ENCODE results near the gene SOSTDC1. TPM values are rescaled to one million over a fixed set of nuclear protein-coding genes. Genes with fewer than 3 reads are reported as not detected.

Gene SOSTDC1
- total RNA-seq, 2 experiments from 2014 or later = not detected

- BruUV-seq (replicated peaks) = no TSS peak
- Histone ChIP-seq H3K4me2 (ENCODE audit: low read length) (no peak overlapping the region), H3K9me2 (ENCODE audit: insufficient read depth, low read length) (no peaks in the 10 kb centered on the region), H3K4me3 (ENCODE audit: low read depth, low read length, poor library complexity, severe bottlenecking) (no peak overlapping the region), H3K79me2 (ENCODE audit: insufficient read depth, low read depth, low read length) (no peaks in the 10 kb centered on the region), H4K20me1 (ENCODE audit: insufficient read depth, low read length) (no peaks in the 10 kb centered on the region), H2AFZ (ENCODE audit: low read length) (no peak overlapping the region), H3K4me1 (ENCODE audit: insufficient read depth, low read length, poor library complexity, severe bottlenecking) (no peaks in the 10 kb centered on the region), H3K36me3 (ENCODE audit: insufficient read depth, low read length) (no peaks in the 10 kb centered on the region), H3K9me3 (ENCODE audit: low read length) (no peaks in the 10 kb centered on the region), H3K27ac (ENCODE audit: low read depth, low read length, poor library complexity, severe bottlenecking) (no peak overlapping the region)
- ChIA-PET POLR2A (no interaction called here), CTCF (ENCODE audit: unreplicated experiment) (no interaction called here)
- intact Hi-C loops (cut with micrococcal nuclease; ENCODE audit: unreplicated experiment) = no loop called here
- TF ChIP-seq CTCF (conservative IDR thresholded peaks at IDR 0.05; ENCODE audit: low read length) (no peak), EZH2phosphoT487 (IDR thresholded peaks at IDR 0.05; ENCODE audit: borderline replicate concordance, low read depth, low read length) (no peak)
- DNase-seq (ENCODE audit: low spot score) = no peak
Measured at GRCh38 chr7:16419126-16419525, 46.4 kb downstream of the SOSTDC1 start.

DNA sequence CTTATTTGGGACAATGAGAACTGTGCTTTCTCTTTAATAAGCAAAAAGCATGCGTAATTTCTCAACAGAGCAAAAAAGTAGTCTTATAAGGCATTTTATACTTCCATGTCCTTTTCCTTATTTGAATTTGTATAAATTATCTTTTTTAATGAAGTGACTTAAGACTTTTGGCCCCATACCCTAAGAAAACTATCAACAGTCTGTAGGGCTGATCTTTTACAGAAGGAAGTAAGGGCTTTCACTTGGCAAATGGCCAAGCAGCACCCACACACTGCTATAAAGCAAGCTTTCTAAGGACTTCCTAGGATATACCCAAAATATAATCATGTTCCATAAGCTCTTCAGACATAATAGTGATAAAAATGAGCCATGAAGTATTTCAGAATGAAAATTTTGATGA is 47.6 kb downstream of the SOSTDC1 start:
- Histone ChIP-seq H3K36me3 (ENCODE audit: insufficient read depth, low read length) (no peaks in the 10 kb centered on the region), H3K27ac (ENCODE audit: low read depth, low read length, poor library complexity, severe bottlenecking) (no peak overlapping the region), H3K4me1 (ENCODE audit: insufficient read depth, low read length, poor library complexity, severe bottlenecking) (no peaks in the 10 kb centered on the region), H3K9me3 (ENCODE audit: low read length) (no peaks in the 10 kb centered on the region), H3K4me2 (ENCODE audit: low read length) (no peak overlapping the region), H3K9me2 (ENCODE audit: insufficient read depth, low read length) (no peaks in the 10 kb centered on the region), H2AFZ (ENCODE audit: low read length) (no peak overlapping the region), H4K20me1 (ENCODE audit: insufficient read depth, low read length) (no peaks in the 10 kb centered on the region), H3K4me3 (ENCODE audit: low read depth, low read length, poor library complexity, severe bottlenecking) (no peak overlapping the region), H3K79me2 (ENCODE audit: insufficient read depth, low read depth, low read length) (no peaks in the 10 kb centered on the region)
- intact Hi-C loops (cut with micrococcal nuclease; ENCODE audit: unreplicated experiment) = no loop called here
- CTCF ChIA-PET (ENCODE audit: unreplicated experiment) = no interaction called here
- no peak for TF ChIP-seq EZH2phosphoT487 (IDR thresholded peaks at IDR 0.05; ENCODE audit: borderline replicate concordance, low read depth, low read length)
- no peak for TF ChIP-seq CTCF (conservative IDR thresholded peaks at IDR 0.05; ENCODE audit: low read length)
- POLR2A ChIA-PET = no interaction called here
- BruUV-seq (replicated peaks) = no TSS peak
- no peak for DNase-seq (ENCODE audit: low spot score)

- Histone ChIP-seq H3K9me2 (ENCODE audit: insufficient read depth, low read length) (no peaks in the 10 kb centered on the region), H3K4me3 (ENCODE audit: low read depth, low read length, poor library complexity, severe bottlenecking) (no peak overlapping the region), H3K36me3 (ENCODE audit: insufficient read depth, low read length) (no peaks in the 10 kb centered on the region), H3K4me1 (ENCODE audit: insufficient read depth, low read length, poor library complexity, severe bottlenecking) (no peaks in the 10 kb centered on the region), H3K79me2 (ENCODE audit: insufficient read depth, low read depth, low read length) (no peaks in the 10 kb centered on the region), H3K27ac (ENCODE audit: low read depth, low read length, poor library complexity, severe bottlenecking) (no peak overlapping the region), H4K20me1 (ENCODE audit: insufficient read depth, low read length) (no peaks in the 10 kb centered on the region), H2AFZ (ENCODE audit: low read length) (no peak overlapping the region), H3K4me2 (ENCODE audit: low read length) (no peak overlapping the region), H3K9me3 (ENCODE audit: low read length) (no peaks in the 10 kb centered on the region)
- TF ChIP-seq EZH2phosphoT487 (IDR thresholded peaks at IDR 0.05; ENCODE audit: borderline replicate concordance, low read depth, low read length) = no peak
- no peak for TF ChIP-seq CTCF (conservative IDR thresholded peaks at IDR 0.05; ENCODE audit: low read length)
- intact Hi-C loops (cut with micrococcal nuclease; ENCODE audit: unreplicated experiment) = no loop called here
- BruUV-seq (replicated peaks) = no TSS peak
- CTCF ChIA-PET (ENCODE audit: unreplicated experiment) = no interaction called here
- no peak for DNase-seq (ENCODE audit: low spot score)
- POLR2A ChIA-PET = no interaction called here
Measured at GRCh38 chr7:16416289-16417282, 49.0 kb downstream of the SOSTDC1 start.
